HCEC 1CT (cell line): ENCODE measurements around the gene BTBD1.

Source experiments
- DNase-seq: peaks from one replicate; pipeline ENCODE4 v3.0.0-alpha.2; 2017

BTBD1 gene

DNA sequence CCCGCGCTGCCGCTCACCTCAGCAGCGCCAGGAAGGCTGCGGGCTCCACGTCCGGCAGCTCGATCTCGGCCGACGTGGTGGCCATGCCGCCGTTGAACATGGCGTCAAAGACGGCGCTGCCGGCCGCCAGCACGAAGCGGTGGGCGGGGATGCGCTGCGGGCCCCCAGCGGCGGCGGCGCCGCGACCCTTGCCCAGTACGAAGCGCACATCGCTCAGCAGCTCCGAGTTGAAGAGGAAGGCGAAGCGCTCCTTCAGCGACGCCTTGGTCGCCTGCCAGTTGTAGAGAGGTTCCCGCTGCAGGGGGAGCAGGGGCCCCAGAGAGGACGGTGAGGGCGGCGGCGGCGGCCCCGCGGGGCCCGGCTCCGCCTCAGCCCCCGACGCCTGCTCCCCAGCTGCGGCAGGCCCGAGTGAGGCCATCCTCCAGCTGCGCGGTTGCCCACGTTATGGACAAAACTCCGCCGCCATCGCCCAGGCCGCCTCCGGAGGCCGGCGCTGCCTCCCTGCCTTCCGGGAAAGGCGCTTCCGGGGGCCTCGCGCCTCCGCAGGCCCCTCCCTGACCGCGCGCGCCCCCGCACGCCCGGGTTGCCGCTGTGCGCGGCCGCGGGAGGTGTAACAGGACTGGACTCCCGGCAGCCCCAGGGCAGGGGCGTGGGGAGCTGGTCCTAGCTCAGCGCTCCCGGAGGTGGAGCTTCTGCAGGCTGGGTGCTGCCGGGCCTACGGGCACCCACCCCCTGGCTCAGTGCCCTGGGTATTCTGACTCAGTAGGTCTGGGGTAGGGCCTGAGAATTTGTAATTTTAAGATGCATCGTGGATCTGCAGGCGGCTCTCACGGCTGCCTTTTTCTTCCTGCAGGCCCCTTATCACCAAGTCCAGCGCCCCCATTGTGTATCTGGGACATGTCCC, at the start of gene BTBD1:
TSS of gene BTBD1 (minus strand) at position 519 of the 904 bp plus-strand sequence. CDS start at position 418, 101 bp downstream.
- DNase-seq: peak; percentile 97

DNA sequence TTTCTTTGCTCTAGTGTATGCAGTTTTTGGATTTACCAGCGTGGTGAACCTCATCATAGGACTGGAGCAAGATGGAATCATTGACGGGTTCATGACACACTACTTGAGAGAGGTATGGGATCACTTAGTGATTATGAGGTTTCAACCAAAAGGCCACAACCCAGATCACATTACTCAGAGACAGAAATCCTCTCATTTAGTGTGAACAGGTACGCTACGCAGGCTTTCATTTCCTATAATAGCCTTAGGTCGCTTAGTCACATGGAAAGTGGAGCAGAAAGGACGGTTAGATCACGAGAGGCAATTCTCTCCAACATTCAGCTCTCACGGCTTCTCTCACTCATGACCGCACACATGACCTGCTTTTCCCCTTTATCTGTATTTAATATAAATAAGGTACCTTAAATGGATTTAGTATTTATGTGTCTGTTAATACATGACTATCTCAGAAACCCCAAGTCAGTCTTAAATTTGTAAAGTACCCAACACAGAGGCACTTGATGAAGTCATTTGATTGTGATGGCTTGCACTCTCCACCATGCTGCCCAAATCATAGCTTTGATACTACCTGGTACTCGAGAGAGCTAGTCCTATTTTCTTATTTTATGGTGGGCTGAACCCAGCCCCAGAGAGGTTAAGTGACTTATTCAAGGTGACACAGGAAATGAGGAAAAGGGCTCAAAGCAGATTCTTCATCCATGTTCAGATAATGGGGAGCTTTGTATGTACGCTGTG, 48.9 kb upstream of the BTBD1 start:
- DNase-seq: no peak

DNA sequence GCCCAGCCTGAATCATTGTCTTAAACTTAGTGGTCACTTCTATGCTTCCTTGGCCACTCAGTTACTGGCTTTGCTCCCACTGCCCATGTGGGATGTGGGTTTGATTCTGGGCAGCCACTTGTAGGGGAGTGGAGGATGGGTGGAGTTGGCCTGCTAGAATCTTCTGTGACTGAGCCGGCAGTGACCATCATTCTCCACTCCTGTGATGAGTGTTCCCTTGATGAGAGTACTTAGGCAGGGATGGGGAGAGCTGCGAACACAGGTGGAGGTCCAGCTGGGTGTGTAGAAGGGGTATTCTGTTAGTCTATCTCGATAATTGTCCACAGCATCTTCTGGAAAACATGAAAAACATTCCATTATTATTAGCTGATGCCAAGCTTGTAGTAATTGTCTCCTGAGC, 48.4 kb upstream of the BTBD1 start:
- DNase-seq: no peak

DNA sequence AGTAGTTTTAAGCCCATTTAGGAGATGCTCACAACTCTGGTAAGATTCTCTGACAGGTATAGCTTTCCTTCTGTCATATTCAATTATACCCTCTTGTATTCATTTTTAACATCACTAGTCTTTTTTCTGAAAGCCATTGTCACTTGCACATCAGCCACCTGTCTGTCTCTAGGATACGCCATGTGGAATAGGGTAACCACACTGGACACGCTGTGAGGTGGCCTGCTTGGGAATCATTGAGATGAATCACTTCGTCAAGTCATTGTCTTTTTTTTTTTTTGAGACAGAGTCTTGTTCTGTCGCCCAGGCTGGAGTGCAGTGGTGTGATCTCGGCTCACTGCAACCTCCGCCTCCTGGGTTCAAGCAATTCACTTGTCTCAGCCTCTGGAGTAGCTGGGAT, 47.8 kb upstream of the BTBD1 start:
- DNase-seq: no peak

DNA sequence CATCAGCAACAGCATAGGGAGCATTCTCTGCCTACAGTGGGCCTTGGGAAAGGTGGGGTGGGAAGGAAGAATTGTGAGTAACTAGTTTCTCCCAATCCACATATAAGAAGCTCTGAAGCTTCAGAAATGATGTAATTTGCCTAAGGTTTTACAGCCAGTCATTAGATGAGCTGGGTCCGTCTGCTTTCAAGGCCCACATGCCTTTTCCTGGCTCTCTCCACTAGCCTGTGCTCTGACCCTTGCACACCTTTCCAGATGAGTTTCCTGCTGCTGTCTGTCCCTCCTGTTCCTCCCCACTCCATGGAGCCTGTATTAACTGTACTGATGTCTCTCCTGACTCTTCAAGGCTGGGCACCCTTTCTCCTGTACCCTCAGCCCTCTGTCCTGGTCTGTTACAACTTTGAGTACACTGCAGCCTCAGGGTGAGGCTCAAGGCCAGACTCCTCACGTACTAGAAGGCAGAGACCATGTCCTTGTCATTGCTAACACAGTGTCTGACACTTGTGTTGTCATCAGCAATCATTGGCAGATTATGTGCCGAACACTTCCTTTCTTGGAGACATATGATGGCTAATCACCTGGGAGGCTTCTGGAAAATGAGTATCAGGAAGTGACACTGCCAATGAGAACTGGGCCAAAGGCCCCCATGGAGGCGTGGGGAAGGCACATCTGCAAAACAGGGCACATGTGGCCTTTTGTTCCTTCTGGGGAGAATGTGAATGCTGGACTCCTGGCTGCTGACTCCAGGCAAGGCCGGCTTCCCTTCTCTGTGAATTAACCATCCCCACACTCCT, 47.0 kb upstream of the BTBD1 start:
- no peak for DNase-seq

DNA sequence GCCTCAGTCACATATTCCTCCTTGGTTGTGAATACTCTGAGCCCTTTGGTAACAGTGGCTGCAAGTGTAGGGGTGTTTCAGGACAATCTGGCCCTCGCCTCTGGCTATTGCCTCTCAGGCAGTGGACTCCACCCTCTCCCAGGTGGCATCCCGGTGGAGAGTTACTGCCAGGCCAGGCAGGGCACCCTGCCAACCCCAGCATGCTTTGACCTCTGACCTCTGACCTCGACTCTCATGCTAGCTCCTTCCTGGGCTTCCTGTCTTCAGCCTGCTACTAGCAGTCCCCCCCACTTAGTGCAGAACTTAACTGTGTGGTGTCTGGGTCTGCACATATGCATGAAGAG, 45.9 kb upstream of the BTBD1 start:
- DNase-seq: no peak

DNA sequence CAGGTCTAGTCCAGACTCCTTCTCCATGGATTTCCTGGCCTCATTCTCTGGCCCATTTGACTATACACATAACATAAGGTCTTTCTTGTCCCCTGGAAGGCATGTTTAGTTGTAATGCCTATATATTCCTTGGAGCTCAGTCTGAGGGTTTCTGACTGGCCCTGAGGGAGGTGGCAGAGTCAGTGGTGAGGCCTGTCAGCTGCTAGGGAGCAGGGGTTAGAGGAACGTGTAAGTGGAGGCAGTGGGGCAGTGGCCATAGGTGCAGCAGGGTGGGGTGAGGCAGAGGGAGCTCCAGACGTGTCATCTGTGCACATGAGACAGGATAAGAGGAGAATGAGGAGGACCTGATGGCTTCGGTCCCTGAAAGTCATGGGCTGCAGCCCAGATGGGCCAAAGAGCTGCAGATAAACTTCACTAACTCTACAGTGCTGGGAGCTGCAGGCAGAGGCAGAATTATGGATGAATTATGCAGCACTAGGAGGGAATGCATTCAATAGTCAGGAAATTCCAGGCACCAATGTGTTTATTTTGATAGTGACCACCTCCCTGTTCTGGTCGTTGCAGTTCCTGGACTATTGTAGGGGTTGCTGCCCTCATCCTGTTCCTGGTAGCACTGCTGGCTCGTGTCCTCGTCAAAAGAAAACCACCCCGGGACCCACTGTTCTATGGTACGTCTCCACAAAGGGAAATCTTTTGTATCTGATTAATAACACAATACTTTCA, 45.3 kb upstream of the BTBD1 start:
- DNase-seq: peak; percentile 89

DNA sequence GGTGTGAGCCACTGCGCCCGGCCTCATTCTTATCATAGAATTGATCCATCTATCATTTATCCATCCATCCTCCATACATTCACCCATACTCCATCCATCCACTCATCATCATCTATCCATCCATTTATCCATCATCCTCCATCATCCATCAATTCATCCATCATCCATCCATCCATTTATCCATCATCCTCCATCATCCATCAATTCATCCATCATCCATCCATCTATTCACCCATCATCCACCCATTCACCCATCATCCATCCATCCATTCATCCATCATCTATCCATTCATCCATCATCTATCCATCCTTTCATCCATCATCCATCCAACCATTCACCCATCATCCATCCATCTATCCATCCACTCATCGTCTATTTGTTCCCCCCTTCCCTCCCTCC, 44.1 kb upstream of the BTBD1 start:
- no peak for DNase-seq

DNA sequence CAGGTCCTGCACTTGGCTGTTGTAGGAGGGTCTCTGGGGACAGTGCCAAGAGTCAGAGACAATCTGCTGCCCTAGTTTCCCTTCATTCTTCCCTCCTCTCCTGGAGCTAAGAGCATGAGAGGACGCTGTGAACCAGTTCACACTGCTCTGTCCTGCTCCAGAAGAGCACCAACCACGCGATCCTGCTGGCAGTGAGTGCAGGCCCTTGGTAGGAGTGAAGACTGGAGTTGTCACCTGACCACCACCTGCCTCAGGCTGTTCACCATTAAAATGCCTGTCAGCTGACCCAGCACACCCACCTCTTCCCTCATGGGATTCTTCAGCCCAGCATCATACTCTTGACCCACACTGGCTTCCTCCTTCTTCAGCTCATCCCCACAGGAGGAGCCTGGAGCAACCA, 43.3 kb upstream of the BTBD1 start:
- no peak for DNase-seq

DNA sequence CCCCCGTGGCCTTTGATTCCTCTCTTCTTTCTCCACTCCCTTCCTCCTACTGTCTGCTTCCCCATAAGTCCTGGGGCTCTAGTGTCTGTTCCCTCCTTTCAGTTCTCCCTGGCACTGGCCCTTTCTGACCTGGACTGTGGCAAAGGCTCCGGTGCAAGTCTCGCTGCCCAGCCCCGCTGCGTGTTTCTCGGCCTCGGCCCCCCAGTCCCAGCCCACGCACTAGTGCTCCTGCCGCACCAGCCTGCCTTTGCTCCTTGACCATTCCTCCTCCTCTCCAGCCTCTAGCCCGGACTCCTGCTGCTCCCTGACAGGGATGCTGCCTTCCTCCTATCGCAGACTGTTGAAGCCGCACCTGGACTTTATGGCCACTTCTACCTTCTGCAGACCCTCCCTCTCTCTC, 42.5 kb upstream of the BTBD1 start:
- no peak for DNase-seq

DNA sequence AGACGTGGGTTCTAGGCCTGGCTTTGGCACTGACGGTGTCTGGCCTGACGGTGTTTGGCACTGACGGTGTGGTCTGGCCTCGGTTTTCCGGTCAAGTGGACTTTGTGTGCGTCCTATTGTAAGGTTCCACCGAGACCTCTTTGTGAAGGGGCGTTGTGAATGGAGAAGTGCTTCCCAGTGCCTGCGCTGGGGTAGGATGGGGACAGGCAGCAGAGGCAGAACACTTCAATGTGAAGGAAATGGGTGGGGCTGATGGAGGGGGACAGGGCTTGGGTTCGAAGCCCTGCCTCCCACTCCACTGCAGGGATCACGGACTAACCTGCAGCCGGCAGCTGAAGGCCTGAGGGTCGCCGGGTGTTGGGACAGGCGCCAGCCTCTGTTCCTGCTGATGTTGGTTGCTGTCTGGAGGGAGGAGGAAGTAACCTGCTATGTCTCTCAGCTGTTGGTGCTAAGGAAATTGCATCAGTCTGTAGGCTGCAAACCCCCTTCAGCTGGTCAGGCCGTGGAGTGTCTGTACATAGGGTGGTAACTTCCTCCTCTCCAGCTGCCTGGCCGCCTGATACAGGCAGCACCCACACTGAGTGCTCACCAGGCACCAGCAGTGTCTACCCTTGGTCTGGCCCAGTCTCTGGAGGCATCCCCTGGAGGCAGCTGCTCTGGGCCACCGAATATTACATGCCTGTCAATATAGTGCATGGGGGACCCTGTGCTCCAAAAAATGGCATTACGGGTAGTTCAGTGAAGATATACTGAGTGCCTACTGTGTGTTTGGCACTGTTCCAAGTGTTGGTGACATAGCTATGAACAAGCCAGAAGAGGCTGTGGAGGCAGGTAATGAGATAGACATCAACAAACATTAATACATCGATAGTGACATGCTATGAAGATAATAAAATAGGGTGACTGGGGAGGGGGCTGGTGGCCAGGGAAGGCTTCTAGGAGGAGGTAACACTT, 41.5 kb upstream of the BTBD1 start:
- DNase-seq: no peak

DNA sequence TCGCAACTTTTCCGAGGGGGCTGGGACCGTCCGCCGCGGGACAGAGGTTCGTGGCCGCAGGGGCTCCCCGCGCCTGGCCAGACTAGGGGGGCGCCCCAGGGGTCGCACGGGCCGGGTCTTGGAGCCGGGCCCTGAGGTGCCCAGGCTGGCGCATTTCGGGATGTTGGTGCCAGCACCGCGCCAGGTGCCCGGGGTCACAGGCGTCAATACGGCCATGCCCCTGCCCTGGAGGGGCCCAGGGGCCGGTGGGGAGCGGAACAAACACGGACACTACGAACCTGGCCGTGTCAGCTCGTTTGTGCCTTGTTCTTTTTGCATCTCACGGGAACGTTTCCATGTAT, 40.8 kb upstream of the BTBD1 start:
- no peak for DNase-seq

DNA sequence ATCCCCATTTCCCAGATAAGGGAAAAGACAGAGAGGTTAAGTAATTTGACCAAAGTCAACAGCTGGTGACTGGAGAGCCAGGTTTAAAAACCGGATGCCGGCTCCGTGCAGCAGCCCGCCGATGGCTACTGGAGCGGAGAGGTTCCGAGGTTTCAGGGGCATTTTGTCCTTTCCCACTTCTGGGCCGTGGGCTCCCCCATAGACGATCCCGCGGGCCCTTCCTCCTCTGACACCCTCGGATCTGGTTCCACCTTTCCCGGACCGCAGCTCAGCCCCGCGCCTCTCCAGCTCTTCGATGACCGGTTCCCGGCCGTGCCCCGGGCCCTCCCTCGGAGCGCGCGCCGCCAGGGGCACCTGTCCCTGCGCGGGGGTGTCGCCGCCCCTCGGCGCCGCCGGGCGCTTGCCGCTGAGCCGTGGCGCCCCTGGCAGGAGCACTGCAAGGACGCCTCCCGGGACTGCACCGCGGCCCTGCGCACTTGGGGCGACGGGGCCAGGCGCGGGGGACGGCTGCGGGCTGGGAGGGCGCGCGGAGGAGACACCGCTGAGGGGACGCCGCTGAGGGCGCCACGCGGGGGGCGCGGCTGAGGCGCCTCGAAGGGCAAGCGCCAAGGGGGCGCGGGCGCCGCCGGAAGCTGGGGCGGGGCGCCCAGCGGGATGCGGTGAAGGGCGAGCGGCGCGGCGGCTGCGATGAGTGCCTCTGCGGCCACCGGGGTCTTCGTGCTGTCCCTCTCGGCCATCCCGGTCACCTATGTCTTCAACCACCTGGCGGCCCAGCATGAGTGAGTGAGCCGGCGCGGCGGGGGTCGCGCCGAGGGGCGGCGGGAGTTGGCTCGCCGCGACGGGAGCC, 40.2 kb upstream of the BTBD1 start, which contains the start of gene TM6SF1:
TSS of gene TM6SF1 (plus strand) at position 652 of the 847 bp plus-strand sequence. CDS start at position 688, 36 bp downstream.
- DNase-seq: no peak

DNA sequence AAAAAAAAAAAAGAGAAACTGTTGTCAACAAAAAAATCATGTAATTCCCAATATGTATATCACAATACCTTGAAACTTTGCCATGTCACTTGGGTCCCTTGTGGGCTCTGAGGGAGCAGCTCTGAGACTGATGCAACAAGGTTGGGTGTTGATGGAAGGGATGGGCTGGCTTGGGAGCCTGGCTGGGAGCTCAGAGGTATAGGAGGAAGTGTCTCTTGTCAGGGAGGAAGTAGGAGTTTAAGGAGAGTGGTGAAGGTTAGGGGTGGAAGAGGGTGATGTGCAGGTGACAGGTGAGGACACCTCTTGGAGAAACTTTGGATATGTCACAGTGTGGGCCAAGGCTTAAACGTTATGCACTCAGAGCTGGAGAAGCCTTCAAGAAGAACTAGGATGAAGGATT, 38.4 kb upstream of the BTBD1 start:
- no peak for DNase-seq

DNA sequence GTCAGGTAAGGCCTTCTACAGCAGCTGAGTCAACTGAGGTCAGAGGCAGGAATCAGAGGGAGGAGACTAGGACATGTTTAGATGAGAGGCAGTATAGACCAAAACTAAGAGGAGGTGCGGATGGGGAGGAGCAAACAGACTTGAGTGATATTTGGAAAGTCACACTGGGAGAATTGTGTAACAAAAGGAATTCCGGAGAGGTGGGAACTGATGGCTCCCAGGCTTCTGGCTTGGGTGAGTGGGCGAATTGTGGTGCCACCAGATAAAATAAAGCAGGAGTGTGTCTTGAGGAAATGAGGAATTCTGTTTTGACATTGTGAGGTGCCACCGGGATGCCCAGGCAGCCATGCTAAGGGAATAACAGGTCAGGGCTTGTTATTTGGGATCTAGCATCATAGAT, 37.1 kb upstream of the BTBD1 start:
- DNase-seq: no peak

DNA sequence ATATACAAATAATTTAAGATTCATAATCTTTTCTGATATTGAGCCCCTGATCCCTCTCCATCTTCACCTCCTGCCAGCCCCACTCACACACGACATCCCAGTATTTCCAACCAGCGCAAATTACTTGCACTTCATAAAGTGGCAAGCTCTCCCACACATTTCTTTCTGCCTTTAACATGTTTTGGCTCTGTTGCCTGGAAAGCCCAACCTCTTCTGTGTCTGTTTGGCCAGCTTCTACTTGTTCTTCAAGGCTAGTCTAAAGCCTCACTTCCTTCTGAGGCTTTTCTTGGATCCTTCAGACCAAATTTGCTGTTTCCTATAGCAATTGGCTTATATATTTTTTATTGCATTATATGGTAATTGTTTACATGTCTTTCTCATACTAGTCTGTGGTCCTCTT, 35.3 kb upstream of the BTBD1 start:
- no peak for DNase-seq

DNA sequence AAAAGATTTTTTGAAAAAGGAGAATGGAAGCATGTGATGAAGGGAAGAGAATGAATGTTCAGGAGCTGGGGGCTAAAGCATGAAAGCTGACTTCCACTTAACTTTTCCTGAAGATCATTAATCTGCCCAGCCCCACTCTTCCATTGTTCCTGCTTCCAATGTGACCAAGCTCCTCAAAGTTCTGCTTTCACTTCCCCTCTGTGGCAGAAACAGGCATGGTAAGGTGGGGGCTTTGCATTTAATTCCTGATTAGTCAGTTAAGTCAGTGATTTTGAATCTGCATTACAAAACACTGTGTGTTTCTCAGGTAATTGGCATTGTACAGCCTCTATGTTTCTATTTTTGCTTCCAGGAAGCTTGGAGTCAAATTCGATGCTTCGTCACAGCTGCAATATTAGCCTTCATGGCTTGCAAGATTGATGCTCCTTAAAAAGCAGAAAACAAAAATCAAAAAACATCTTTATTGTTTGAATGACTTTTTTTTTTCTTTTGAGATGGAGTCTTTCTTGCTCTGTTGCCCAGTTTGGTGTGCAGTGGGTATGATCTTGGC, 33.1 kb upstream of the BTBD1 start:
- no peak for DNase-seq

DNA sequence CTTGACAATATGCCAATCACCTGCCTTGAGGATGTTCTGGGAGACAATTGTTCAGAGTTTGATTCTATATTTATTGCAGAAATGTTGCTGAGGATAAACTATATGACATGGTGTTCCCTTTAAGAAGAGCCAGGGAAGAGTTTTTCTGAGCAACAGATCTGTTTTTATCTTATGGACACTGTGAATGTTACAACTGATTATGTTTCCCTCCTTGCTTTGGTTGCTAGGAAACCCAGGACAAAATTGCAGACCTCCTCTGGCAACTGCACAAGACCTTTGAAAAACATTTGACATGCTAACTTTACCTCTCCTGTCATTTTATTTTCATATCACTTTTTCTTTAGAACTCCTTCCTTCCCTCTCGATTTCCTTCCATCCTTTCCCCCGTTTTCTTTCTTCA, 32.2 kb upstream of the BTBD1 start:
- DNase-seq: no peak

DNA sequence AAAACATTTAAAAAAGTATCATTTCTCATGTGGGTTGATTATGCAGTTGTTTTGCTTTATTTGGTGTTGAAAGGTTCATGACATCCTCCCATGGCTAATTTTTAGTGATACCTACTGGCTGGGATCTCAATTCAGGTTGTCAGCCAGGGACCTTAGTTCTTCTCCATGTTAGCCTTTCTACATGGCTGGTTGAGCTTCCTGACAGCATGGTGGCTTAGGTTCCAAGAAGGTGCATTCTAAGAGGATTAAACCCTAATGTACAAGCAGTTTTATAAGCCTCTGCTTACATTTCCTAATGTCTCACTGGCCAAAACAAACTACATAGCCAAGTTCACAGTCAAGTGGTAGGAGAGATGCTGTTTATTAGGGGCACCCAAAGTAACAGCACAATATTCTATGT, 31.0 kb upstream of the BTBD1 start:
- DNase-seq: no peak

DNA sequence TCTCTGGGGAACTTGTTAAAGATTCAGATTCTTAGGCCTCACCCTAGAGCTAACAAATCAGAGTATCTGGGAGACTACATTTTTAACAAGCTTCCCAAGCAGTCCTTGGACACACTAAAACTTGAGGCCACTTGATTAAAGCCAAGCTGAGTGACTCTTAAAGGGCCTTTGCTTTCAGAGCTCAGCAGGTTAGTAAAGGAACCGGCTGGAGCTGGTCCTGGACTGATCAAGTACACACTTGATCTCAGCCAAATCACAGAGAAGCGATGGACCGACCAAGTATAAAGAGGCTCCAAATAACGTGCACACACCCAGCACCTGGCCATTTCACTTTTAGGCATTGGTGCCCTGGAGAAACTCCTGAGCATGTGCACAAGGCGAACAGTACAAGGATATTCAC, 27.5 kb upstream of the BTBD1 start:
- no peak for DNase-seq
